Osteocyte (in vitro differentiated cells): Measurements from ENCODE around the gene GBP1. TPM values are rescaled to one million over a fixed set of nuclear protein-coding genes. Genes with fewer than 3 reads are reported as not detected.
"Not testable (repeated sequence)": the region's sequence is repeated elsewhere in the genome, so short reads cannot be mapped to it uniquely, and the experiment has no call there.

Experiments
- DNase-seq: peaks from one replicate; pipeline ENCODE4 v3.0.0; 2021; ENCODE audit warnings: mixed read lengths; ENCODE audit not compliant: unreplicated experiment; ENCODE audit errors: extremely low spot score
- H3K27ac Mint-ChIP-seq: one replicate; pipeline ENCODE4 v1.8.0; 2021; ENCODE audit warnings: mild to moderate bottlenecking, mixed read lengths; ENCODE audit not compliant: unreplicated experiment
- H3K27me3 Mint-ChIP-seq: one replicate; pipeline ENCODE4 v1.8.0; 2021; ENCODE audit warnings: mixed read lengths; ENCODE audit not compliant: unreplicated experiment
- H3K36me3 Mint-ChIP-seq: one replicate; pipeline ENCODE4 v1.8.0; 2021; ENCODE audit warnings: mixed read lengths; ENCODE audit not compliant: unreplicated experiment
- H3K4me1 Mint-ChIP-seq: one replicate; pipeline ENCODE4 v1.8.0; 2021; ENCODE audit warnings: mixed read lengths; ENCODE audit not compliant: unreplicated experiment
- H3K4me3 Mint-ChIP-seq: one replicate; pipeline ENCODE4 v1.8.0; 2021; ENCODE audit warnings: mild to moderate bottlenecking, moderate library complexity, mixed read lengths; ENCODE audit not compliant: unreplicated experiment
- H3K9me3 Mint-ChIP-seq: one replicate; pipeline ENCODE4 v1.8.0; 2021; ENCODE audit warnings: mixed read lengths; ENCODE audit not compliant: unreplicated experiment
- total RNA-seq: library from RNA; stranded (reverse); gene quantifications from 2 replicates; pipeline ENCODE4 v1.2.1, GENCODE V29; 2021
- TF ChIP-seq, protein P1 (sequence below): fragments of 200-600 bp; sonication (generic); IDR thresholded peaks from 2 replicates; pipeline ENCODE4 v1.5.0; 2021; ENCODE audit warnings: antibody characterized with exemption, mild to moderate bottlenecking, moderate library complexity

Gene GBP1
- total RNA-seq, 1 donor from 2014 or later, result 26.3 TPM

- H3K4me1 Mint-ChIP-seq, result no peaks in the 10 kb centered on the region
- DNase-seq, result no peak
- H3K27me3 Mint-ChIP-seq, result no peaks in the 10 kb centered on the region
- TF ChIP-seq, protein P1, sequence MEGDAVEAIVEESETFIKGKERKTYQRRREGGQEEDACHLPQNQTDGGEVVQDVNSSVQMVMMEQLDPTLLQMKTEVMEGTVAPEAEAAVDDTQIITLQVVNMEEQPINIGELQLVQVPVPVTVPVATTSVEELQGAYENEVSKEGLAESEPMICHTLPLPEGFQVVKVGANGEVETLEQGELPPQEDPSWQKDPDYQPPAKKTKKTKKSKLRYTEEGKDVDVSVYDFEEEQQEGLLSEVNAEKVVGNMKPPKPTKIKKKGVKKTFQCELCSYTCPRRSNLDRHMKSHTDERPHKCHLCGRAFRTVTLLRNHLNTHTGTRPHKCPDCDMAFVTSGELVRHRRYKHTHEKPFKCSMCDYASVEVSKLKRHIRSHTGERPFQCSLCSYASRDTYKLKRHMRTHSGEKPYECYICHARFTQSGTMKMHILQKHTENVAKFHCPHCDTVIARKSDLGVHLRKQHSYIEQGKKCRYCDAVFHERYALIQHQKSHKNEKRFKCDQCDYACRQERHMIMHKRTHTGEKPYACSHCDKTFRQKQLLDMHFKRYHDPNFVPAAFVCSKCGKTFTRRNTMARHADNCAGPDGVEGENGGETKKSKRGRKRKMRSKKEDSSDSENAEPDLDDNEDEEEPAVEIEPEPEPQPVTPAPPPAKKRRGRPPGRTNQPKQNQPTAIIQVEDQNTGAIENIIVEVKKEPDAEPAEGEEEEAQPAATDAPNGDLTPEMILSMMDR, result no peak
- no peak overlapping the region for H3K27ac Mint-ChIP-seq
- no peaks in the 10 kb centered on the region for H3K9me3 Mint-ChIP-seq
- peaks cover 6% of the 10 kb centered on the region for H3K36me3 Mint-ChIP-seq
- no peak overlapping the region for H3K4me3 Mint-ChIP-seq
Observed at GRCh38 chr1:89047734-89048133, 17.3 kb downstream of the GBP1 start.

DNA sequence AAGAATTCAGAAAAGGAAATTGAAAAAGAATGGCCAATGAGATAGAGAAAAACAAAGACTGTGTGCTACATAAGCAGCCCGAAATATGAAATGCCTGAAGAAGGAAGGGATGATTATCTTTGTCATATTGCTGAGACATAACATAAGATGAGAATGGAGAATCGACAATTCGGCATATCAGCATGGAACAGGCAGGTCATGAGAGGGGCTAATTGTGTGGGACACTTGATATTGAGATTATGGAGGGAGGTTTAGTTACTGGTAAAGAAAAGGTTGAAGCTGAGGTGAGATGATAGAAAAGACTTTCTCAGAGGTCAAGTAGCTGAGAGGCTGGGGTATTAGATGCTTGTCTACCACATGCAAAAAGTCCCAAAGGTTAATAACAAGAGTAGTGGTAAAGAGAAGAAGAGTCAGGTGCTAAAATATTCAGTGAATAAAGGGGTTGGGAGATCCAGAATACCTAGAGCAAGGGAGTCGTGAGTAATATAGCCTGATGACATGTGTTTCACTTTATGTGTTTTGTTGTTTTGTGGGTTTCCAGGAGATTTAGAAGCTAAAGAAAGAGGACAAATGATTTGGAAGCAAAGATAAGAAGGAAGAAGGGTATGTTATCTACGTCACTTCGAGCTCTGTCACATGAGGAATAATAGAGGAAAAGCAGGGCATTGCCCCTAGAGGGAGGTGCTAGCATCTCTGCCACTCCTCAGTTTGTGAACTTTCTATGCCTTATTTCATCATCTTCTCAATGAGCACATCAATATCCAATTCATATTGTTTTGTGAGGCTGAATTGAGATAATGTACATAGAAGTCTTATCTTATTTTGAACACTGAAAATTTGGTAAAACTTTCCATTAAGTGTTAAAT is 18.5 kb downstream of the GBP1 start:
- H3K27ac Mint-ChIP-seq, DNase-seq, H3K9me3 Mint-ChIP-seq, H3K27me3 Mint-ChIP-seq, H3K36me3 Mint-ChIP-seq, H3K4me1 Mint-ChIP-seq, H3K4me3 Mint-ChIP-seq: not testable (repeated sequence)

DNA sequence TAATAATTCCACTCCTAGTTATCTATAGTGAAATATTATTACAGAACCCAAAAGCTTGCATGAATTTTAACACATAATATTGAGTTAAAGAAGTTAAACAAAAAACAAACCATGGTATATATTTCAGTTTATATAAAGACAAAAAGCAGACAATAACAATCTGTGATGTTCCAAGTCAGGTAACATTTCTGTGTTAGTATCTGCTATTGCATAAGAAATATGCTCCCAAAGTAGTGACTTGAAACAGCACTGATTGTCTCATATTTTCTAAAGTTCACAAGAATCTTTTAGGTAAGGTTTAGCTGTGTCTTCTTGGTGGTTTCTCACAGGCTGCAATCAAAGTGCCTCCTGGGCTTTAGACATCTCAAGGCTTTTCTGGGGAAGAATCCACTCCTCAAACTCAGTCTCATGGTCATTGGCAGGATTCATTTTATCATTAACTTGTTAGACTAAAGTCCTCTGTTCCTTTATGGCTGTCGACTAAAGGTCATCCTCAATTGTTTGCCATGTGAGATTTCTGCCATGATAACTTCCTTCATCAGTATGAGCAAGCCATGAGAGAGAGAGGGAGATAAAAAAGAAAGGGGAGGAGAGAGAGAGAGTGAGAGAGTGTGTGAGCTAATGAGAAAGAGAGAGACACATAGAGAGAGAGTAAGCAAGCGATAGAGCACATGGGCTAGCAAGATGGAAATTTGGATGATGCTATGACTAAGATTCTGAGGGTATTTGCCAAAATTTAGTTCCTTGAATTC is 19.9 kb downstream of the GBP1 start:
- Mint-ChIP-seq H3K27ac (no peak overlapping the region), H3K27me3 (no peaks in the 10 kb centered on the region), H3K36me3 (peaks cover 2% of the 10 kb centered on the region), H3K4me1 (peaks cover 9% of the 10 kb centered on the region), H3K9me3 (no peaks in the 10 kb centered on the region), H3K4me3 (no peak overlapping the region)
- TF ChIP-seq, protein P1, result no peak
- DNase-seq, result no peak

- no peak for DNase-seq
- peaks cover 9% of the 10 kb centered on the region for H3K4me1 Mint-ChIP-seq
- TF ChIP-seq, protein P1, result no peak
Observed at GRCh38 chr1:89043940-89044339, 21.1 kb downstream of the GBP1 start.

GRCh38 chr1:89042491-89042890 is 22.5 kb downstream of the GBP1 start:
- no peak overlapping the region for H3K4me3 Mint-ChIP-seq
- H3K27ac Mint-ChIP-seq, result no peak overlapping the region
- no peak for DNase-seq
- H3K4me1 Mint-ChIP-seq, result peaks cover 9% of the 10 kb centered on the region
- H3K27me3 Mint-ChIP-seq, result peaks cover 9% of the 10 kb centered on the region
- peaks cover 3% of the 10 kb centered on the region for H3K9me3 Mint-ChIP-seq
- no peaks in the 10 kb centered on the region for H3K36me3 Mint-ChIP-seq
- TF ChIP-seq, protein P1, result no peak

More at GRCh38 chr1:89043940-89044339, 21.1 kb downstream of the GBP1 start:
- Mint-ChIP-seq H3K36me3 (no peaks in the 10 kb centered on the region), H3K4me3 (no peak overlapping the region), H3K9me3 (peaks cover 2% of the 10 kb centered on the region), H3K27me3 (peaks cover 3% of the 10 kb centered on the region), H3K27ac (no peak overlapping the region)
